ENCODE data around the gene ZBTB7C.

Gene ZBTB7C

GRCh38 chr18:48342581-48342980 lies 66.6 kb downstream of the ZBTB7C start:
- Histone ChIP-seq H3K4me3 (ENCODE audit: insufficient read depth, low read length, poor library complexity, severe bottlenecking) (no peak overlapping the region), H3K9me3 (ENCODE audit: insufficient read depth, low read length) (no peaks in the 10 kb centered on the region)

GRCh38 chr18:48342125-48342524 lies 67.1 kb downstream of the ZBTB7C start:
- Histone ChIP-seq H3K79me2 (ENCODE audit: insufficient read depth, low read length) (no peaks in the 10 kb centered on the region), H2AFZ (ENCODE audit: low read depth, low read length, severe bottlenecking) (no peak overlapping the region), H3K27me3 (ENCODE audit: low read length) (no peaks in the 10 kb centered on the region), H3K9ac (ENCODE audit: low read length) (no peak overlapping the region), H3K9me2 (replicated peaks; ENCODE audit: insufficient read depth, low read length) (no peaks in the 10 kb centered on the region), H3K9me3 (ENCODE audit: insufficient read depth, low read length) (no peaks in the 10 kb centered on the region), H3K27ac (ENCODE audit: low read depth, low read length) (no peak overlapping the region), H4K20me1 (ENCODE audit: low read depth, low read length) (no peaks in the 10 kb centered on the region), H3F3A (ENCODE audit: insufficient read depth) (no peaks in the 10 kb centered on the region), H3K4me3 (ENCODE audit: insufficient read depth, low read length, poor library complexity, severe bottlenecking) (no peak overlapping the region), H3K36me3 (ENCODE audit: low read length) (no peaks in the 10 kb centered on the region), H3K4me2 (ENCODE audit: low read depth, low read length, poor library complexity, severe bottlenecking) (no peak overlapping the region)
- TF ChIP-seq CTCF (IDR thresholded peaks at IDR 0.05; ENCODE audit: insufficient read depth, low read length, poor library complexity, severe bottlenecking): no peak
- TF ChIP-seq EZH2phosphoT487 (conservative IDR thresholded peaks at IDR 0.05; ENCODE audit: low read length): no peak

More at GRCh38 chr18:48342581-48342980, 66.6 kb downstream of the ZBTB7C start:
- Histone ChIP-seq H3K9me2 (replicated peaks; ENCODE audit: insufficient read depth, low read length) (no peaks in the 10 kb centered on the region), H2AFZ (ENCODE audit: low read depth, low read length, severe bottlenecking) (no peak overlapping the region), H3K36me3 (ENCODE audit: low read length) (no peaks in the 10 kb centered on the region), H3K79me2 (ENCODE audit: insufficient read depth, low read length) (no peaks in the 10 kb centered on the region), H3K9ac (ENCODE audit: low read length) (no peak overlapping the region), H3F3A (ENCODE audit: insufficient read depth) (no peaks in the 10 kb centered on the region), H3K27ac (ENCODE audit: low read depth, low read length) (no peak overlapping the region), H4K20me1 (ENCODE audit: low read depth, low read length) (no peaks in the 10 kb centered on the region), H3K27me3 (ENCODE audit: low read length) (no peaks in the 10 kb centered on the region), H3K4me2 (ENCODE audit: low read depth, low read length, poor library complexity, severe bottlenecking) (no peak overlapping the region)
- no peak for TF ChIP-seq EZH2phosphoT487 (conservative IDR thresholded peaks at IDR 0.05; ENCODE audit: low read length)
- no peak for TF ChIP-seq CTCF (IDR thresholded peaks at IDR 0.05; ENCODE audit: insufficient read depth, low read length, poor library complexity, severe bottlenecking)

GRCh38 chr18:48340560-48340959 lies 68.6 kb downstream of the ZBTB7C start:
- no peak overlapping the region for H3K27ac ChIP-seq (ENCODE audit: low read depth, low read length)
- no peaks in the 10 kb centered on the region for H3F3A ChIP-seq (ENCODE audit: insufficient read depth)
- no peak overlapping the region for H2AFZ ChIP-seq (ENCODE audit: low read depth, low read length, severe bottlenecking)
- no peaks in the 10 kb centered on the region for H4K20me1 ChIP-seq (ENCODE audit: low read depth, low read length)
- H3K9ac ChIP-seq (ENCODE audit: low read length): no peak overlapping the region
- no peaks in the 10 kb centered on the region for H3K9me3 ChIP-seq (ENCODE audit: insufficient read depth, low read length)
- no peak overlapping the region for H3K4me3 ChIP-seq (ENCODE audit: insufficient read depth, low read length, poor library complexity, severe bottlenecking)
- H3K36me3 ChIP-seq (ENCODE audit: low read length): no peaks in the 10 kb centered on the region
- H3K79me2 ChIP-seq (ENCODE audit: insufficient read depth, low read length): no peaks in the 10 kb centered on the region
- H3K4me2 ChIP-seq (ENCODE audit: low read depth, low read length, poor library complexity, severe bottlenecking): no peak overlapping the region
- H3K27me3 ChIP-seq (ENCODE audit: low read length): no peaks in the 10 kb centered on the region
- TF ChIP-seq EZH2phosphoT487 (conservative IDR thresholded peaks at IDR 0.05; ENCODE audit: low read length) (no peak), CTCF (IDR thresholded peaks at IDR 0.05; ENCODE audit: insufficient read depth, low read length, poor library complexity, severe bottlenecking) (no peak)
- H3K9me2 ChIP-seq (replicated peaks; ENCODE audit: insufficient read depth, low read length): no peaks in the 10 kb centered on the region

All from SU-DHL-6 (cell line).